OCI-LY3 (cell line): ENCODE data around the gene AFDN.

ENCODE experiments used
- H2AFZ ChIP-seq: fragments of 200-600, 300-600 bp; shearing (Covaris generic); 2 replicates; pipeline ENCODE4 v1.6.0; 2014; ENCODE audit warnings: antibody characterized with exemption, low read depth, low read length
- H3K27ac ChIP-seq: fragments of 200-600, 300-600 bp; sonication (generic); 2 replicates; pipeline ENCODE4 v1.5.1; 2014; ENCODE audit warnings: mild to moderate bottlenecking, low read length, moderate library complexity, mixed read lengths
- H3K27me3 ChIP-seq: fragments of 200-600, 300-600 bp; sonication (generic); 2 replicates; pipeline ENCODE4 v1.6.1; 2014; ENCODE audit warnings: low read depth, low read length, mixed read lengths
- H3K36me3 ChIP-seq: fragments of 200-600, 300-600 bp; sonication (generic); replicated peaks from 2 replicates; pipeline ENCODE3; 2014; ENCODE audit warnings: low read depth, low read length, mixed read lengths
- H3K4me1 ChIP-seq: fragments of 300-600, 200-600 bp; sonication (generic); 2 replicates; pipeline ENCODE4 v1.6.1; 2014; ENCODE audit warnings: low read length, mixed read lengths
- H3K4me2 ChIP-seq: fragments of 200-600, 300-600 bp; sonication (generic); 2 replicates; pipeline ENCODE4 v1.6.1; 2014; ENCODE audit warnings: low read length, mixed read lengths
- H3K4me3 ChIP-seq: fragments of 300-600, 200-600 bp; sonication (generic); 2 replicates; pipeline ENCODE4 v1.5.1; 2014; ENCODE audit warnings: antibody characterized with exemption, mild to moderate bottlenecking, low read length, moderate library complexity
- H3K79me2 ChIP-seq: fragments of 300-600, 200-600 bp; shearing (Covaris generic); 2 replicates; pipeline ENCODE4 v1.6.1; 2014; ENCODE audit warnings: mild to moderate bottlenecking, low read length, mixed read lengths
- H3K9ac ChIP-seq: fragments of 300-600, 200-600 bp; shearing (Covaris generic); 2 replicates; pipeline ENCODE4 v1.6.0; 2014; ENCODE audit warnings: mild to moderate bottlenecking, low read length, moderate library complexity
- H3K9me3 ChIP-seq: fragments of 200-600, 300-600 bp; shearing (Covaris generic); 2 replicates; pipeline ENCODE4 v1.6.1; 2014; ENCODE audit warnings: low read length, mixed read lengths; ENCODE audit not compliant: insufficient read depth
- H4K20me1 ChIP-seq: fragments of 200-600, 300-600 bp; sonication (generic); 2 replicates; pipeline ENCODE4 v1.6.1; 2016; ENCODE audit warnings: low read length, mixed read lengths; ENCODE audit not compliant: insufficient read depth
- EZH2phosphoT487 ChIP-seq: fragments of 200-600 bp; shearing (Covaris generic); IDR thresholded peaks from 2 replicates; pipeline ENCODE4 v1.6.1; 2018; ENCODE audit warnings: antibody characterized with exemption, mixed run types, low read depth
- TF ChIP-seq, protein P1 (sequence below): fragments of 200-600, 300-600 bp; sonication (generic); IDR thresholded peaks from 2 replicates; pipeline ENCODE4 v1.5.1; 2014; ENCODE audit warnings: antibody characterized with exemption, low read length, low read depth

Gene AFDN

DNA sequence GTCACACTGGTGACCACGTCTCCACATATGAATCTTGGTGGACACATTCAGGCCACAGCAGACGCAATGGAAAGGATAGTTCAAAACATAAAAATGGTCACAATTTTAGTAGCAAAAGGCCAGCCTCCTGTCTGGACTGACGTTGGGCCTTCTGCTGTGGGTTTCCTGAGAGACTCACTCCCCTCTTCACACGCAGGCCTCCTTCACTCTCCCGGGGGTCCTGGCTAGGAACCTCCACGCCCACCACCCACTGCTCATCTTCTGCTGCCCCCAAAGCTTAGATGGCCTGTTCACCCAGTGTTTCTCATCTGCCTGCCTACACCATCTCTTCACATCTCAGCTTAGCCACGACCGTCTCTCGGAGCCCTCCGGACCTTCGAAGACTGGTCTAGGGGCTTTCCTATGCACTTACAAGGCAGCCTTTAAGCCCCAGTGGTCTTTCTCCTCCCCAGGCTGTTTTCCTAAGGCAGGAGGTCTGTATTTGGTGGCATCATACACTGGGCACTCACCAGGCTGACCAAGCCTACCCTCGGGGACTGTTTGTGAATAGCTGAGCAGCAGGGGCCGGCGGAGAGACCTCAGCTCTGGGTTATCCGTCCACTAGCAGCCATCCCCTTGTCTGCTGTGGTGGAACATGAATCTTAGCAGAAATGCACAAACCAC is 46.6 kb upstream of the AFDN start:
- H3K79me2 ChIP-seq = no peaks in the 10 kb centered on the region
- no peaks in the 10 kb centered on the region for H3K9me3 ChIP-seq
- no peak overlapping the region for H2AFZ ChIP-seq
- H3K27ac ChIP-seq = no peak overlapping the region
- H3K4me2 ChIP-seq = no peak overlapping the region
- TF ChIP-seq EZH2phosphoT487 = no peak
- TF ChIP-seq, protein P1, sequence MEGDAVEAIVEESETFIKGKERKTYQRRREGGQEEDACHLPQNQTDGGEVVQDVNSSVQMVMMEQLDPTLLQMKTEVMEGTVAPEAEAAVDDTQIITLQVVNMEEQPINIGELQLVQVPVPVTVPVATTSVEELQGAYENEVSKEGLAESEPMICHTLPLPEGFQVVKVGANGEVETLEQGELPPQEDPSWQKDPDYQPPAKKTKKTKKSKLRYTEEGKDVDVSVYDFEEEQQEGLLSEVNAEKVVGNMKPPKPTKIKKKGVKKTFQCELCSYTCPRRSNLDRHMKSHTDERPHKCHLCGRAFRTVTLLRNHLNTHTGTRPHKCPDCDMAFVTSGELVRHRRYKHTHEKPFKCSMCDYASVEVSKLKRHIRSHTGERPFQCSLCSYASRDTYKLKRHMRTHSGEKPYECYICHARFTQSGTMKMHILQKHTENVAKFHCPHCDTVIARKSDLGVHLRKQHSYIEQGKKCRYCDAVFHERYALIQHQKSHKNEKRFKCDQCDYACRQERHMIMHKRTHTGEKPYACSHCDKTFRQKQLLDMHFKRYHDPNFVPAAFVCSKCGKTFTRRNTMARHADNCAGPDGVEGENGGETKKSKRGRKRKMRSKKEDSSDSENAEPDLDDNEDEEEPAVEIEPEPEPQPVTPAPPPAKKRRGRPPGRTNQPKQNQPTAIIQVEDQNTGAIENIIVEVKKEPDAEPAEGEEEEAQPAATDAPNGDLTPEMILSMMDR = no peak
- no peaks in the 10 kb centered on the region for H3K36me3 ChIP-seq
- H3K4me3 ChIP-seq = no peak overlapping the region
- no peaks in the 10 kb centered on the region for H3K27me3 ChIP-seq
- no peaks in the 10 kb centered on the region for H4K20me1 ChIP-seq
- no peak overlapping the region for H3K9ac ChIP-seq
- H3K4me1 ChIP-seq = peaks cover 12% of the 10 kb centered on the region

DNA sequence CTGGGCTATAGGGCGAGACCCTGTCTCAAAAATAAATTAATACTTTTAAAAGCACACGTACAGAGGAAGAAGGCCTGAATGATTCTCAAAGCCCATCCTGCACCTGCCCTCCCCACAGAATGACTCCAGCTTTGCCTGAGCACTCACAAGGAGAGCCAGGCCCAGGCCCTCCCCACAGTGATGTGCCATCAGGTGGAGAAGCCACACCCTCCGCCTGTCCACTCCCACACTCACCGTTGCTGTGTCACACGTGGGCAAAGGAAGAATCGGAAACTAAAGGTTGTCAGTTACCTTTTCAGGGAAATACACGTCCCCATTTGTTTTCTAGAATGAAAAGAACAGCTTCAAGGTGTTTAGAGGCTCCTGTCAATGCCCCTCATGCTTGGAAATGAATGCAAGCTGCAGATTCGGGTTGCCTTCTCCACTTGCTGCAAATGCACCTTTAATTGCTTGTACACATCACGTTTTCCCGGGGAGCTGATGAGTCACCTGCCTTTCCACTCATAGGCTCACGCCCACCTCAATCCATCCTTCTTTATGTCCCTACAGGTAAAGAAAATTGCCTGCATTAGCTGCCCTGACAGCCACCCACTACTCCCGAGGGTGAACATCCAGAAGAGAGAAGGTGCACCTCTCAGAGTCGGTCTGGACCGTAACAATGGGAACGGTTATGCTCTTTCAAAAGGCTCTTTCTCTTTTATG is 45.5 kb upstream of the AFDN start:
- Histone ChIP-seq H3K4me1 (peaks cover 12% of the 10 kb centered on the region), H3K27ac (no peak overlapping the region), H3K79me2 (no peaks in the 10 kb centered on the region), H2AFZ (no peak overlapping the region), H3K9ac (no peak overlapping the region), H3K4me2 (no peak overlapping the region), H3K9me3 (no peaks in the 10 kb centered on the region), H3K27me3 (no peaks in the 10 kb centered on the region), H3K36me3 (no peaks in the 10 kb centered on the region), H3K4me3 (no peak overlapping the region), H4K20me1 (no peaks in the 10 kb centered on the region)
- TF ChIP-seq, protein P1 = no peak
- TF ChIP-seq EZH2phosphoT487 = no peak

DNA sequence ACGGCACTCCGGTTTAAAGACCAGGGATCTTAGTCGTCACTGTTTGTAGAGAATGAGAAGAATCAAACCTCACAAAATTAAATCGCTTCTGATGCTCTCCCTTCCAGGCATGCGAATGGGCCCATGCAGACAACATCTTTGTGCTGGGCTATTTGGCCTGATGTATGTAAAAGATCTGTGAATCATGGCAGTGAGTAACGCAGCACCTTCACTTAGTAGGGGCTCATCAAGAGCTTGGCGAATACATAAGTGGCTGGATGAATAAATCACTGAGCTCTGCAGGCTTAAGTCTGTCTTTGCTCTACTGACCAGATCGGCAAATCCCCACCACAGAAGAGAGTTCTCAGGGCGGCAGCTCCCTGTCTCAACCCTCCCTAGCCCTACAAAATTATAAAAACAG is 44.8 kb upstream of the AFDN start:
- peaks cover 16% of the 10 kb centered on the region for H3K4me1 ChIP-seq

More for the DNA sequence above, 44.8 kb upstream of the AFDN start:
- Histone ChIP-seq H3K27me3 (no peaks in the 10 kb centered on the region), H3K79me2 (no peaks in the 10 kb centered on the region), H3K36me3 (no peaks in the 10 kb centered on the region), H3K27ac (no peak overlapping the region), H2AFZ (no peak overlapping the region), H3K4me3 (no peak overlapping the region), H3K4me2 (no peak overlapping the region), H3K9ac (no peak overlapping the region), H4K20me1 (no peaks in the 10 kb centered on the region), H3K9me3 (no peaks in the 10 kb centered on the region)
- TF ChIP-seq, protein P1 = no peak
- no peak for TF ChIP-seq EZH2phosphoT487
